ENCODE measurements around the gene COMMD1. TPM values are rescaled to one million over a fixed set of nuclear protein-coding genes. Genes with fewer than 3 reads are reported as not detected.

Gene COMMD1
- total RNA-seq, 2 donors from 2014 or later, result 51.1 to 57.8 TPM

GRCh38 chr2:61938511-61938910 lies 33.0 kb downstream of the COMMD1 start:
- Histone ChIP-seq H3K4me3 (no peak overlapping the region), H3K9me3 (no peaks in the 10 kb centered on the region), H3K27ac (no peak overlapping the region), H3K36me3 (no peaks in the 10 kb centered on the region), H3K4me1 (ENCODE audit: control insufficient read depth in 1 of 2, low read depth in 2 of 2) (peaks cover 0 to 14% of the 10 kb centered on the region in 2 donors), H3K27me3 (replicated peaks; ENCODE audit: insufficient read depth) (no peaks in the 10 kb centered on the region)
- no peak for DNase-seq (ENCODE audit: low spot score)
- no peak for ATAC-seq (ENCODE audit: insufficient number of reproducible peaks, low FRiP score, low read depth)
- TF ChIP-seq CTCF (IDR thresholded peaks at IDR 0.05), result no peak

- no peak for TF ChIP-seq CTCF (IDR thresholded peaks at IDR 0.05)
- DNase-seq (ENCODE audit: low spot score) (no peak), ATAC-seq (ENCODE audit: insufficient number of reproducible peaks, low FRiP score, low read depth) (no peak)
- H3K27ac ChIP-seq, result no peak overlapping the region
- no peaks in the 10 kb centered on the region for H3K36me3 ChIP-seq
- H3K4me3 ChIP-seq, result no peak overlapping the region
- H3K4me1 ChIP-seq (ENCODE audit: control insufficient read depth in 1 of 2, low read depth in 2 of 2), result peaks cover 7 to 23% of the 10 kb centered on the region in 2 donors
- H3K9me3 ChIP-seq, result no peaks in the 10 kb centered on the region
- H3K27me3 ChIP-seq (replicated peaks; ENCODE audit: insufficient read depth), result no peaks in the 10 kb centered on the region
Observed at GRCh38 chr2:61943251-61943650, 37.8 kb downstream of the COMMD1 start.

GRCh38 chr2:61946666-61947065 lies 41.2 kb downstream of the COMMD1 start:
- no peaks in the 10 kb centered on the region for H3K9me3 ChIP-seq
- no peak for ATAC-seq (ENCODE audit: insufficient number of reproducible peaks, low FRiP score, low read depth)
- TF ChIP-seq CTCF (IDR thresholded peaks at IDR 0.05), result no peak

GRCh38 chr2:61948661-61949457 lies 43.4 kb downstream of the COMMD1 start:
- no peak for TF ChIP-seq CTCF (IDR thresholded peaks at IDR 0.05)
- Histone ChIP-seq H3K9me3 (no peaks in the 10 kb centered on the region), H3K4me1 (ENCODE audit: control insufficient read depth in 1 of 2, low read depth in 2 of 2) (peaks cover 25 to 35% of the 10 kb centered on the region in 2 donors), H3K4me3 (peak overlapping the region; percentile 30), H3K36me3 (no peaks in the 10 kb centered on the region), H3K27me3 (replicated peaks; ENCODE audit: insufficient read depth) (no peaks in the 10 kb centered on the region), H3K27ac (peak overlapping the region in 1 of 2 donors; percentile 51)
- ATAC-seq (ENCODE audit: insufficient number of reproducible peaks, low FRiP score, low read depth) (no peak), DNase-seq (ENCODE audit: low spot score) (no peak)

More at GRCh38 chr2:61946666-61947065, 41.2 kb downstream of the COMMD1 start:
- no peaks in the 10 kb centered on the region for H3K27me3 ChIP-seq (replicated peaks; ENCODE audit: insufficient read depth)
- H3K4me3 ChIP-seq, result no peak overlapping the region
- H3K27ac ChIP-seq, result peak overlapping the region in 1 of 2 donors; percentile 14
- no peak for DNase-seq (ENCODE audit: low spot score)
- H3K36me3 ChIP-seq, result no peaks in the 10 kb centered on the region
- H3K4me1 ChIP-seq (ENCODE audit: control insufficient read depth in 1 of 2, low read depth in 2 of 2), result peaks cover 25 to 35% of the 10 kb centered on the region in 2 donors

GRCh38 chr2:61949458-61949713 lies 43.9 kb downstream of the COMMD1 start:
- ATAC-seq (ENCODE audit: insufficient number of reproducible peaks, low FRiP score, low read depth), result no peak
- no peaks in the 10 kb centered on the region for H3K36me3 ChIP-seq
- no peak for TF ChIP-seq CTCF (IDR thresholded peaks at IDR 0.05)
- H3K27me3 ChIP-seq (replicated peaks; ENCODE audit: insufficient read depth), result no peaks in the 10 kb centered on the region
- peak overlapping the region in 1 of 2 donors; percentile 51 for H3K27ac ChIP-seq
- DNase-seq (ENCODE audit: low spot score), result no peak
- H3K4me3 ChIP-seq, result peak overlapping the region; percentile 30
- H3K4me1 ChIP-seq (ENCODE audit: control insufficient read depth in 1 of 2, low read depth in 2 of 2), result peaks cover 25 to 35% of the 10 kb centered on the region in 2 donors
- no peaks in the 10 kb centered on the region for H3K9me3 ChIP-seq
